NCI-H2227 treated with DMSO at 0.1 percent for 48 hours (cell line): Measurements from ENCODE around the gene SF3B3.

Experiments used
- DNase-seq: peaks from one replicate; lab custom pipeline; 2025; lab: John Stamatoyannopoulos, UW

The SF3B3 gene

DNA sequence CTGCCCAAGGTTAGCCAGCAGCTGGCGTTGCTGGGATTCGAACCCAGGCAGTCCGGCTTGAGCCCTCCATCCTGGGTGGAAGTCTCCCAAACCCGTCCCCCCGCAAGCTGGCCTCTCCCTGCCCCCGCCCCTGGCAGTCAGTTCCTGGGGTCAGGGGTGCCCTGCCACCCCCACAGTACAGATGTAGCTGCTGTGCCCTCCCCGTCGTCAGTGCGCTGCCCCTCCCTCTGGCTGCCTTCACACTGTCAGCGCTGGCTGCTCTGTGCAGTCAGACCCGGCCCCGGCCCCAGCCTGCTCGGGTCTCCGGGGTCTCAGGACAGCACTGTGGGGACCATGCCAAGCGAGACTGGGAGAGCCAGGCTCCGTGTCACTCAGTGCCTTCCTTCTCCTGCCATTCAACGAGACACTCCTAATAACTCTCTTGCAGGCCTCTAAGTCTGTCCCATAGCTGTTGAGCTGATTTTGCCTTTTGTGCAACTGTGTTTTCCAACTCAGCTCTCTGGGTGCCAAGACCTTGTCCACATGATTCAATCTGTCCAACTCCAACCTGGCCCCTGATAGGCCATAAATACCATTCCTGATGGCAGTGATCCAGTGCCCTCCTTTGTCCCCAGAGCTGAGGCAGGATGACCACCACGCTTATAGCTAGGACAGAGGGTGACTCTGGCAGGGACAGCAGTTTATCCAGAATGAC lies 67.3 kb downstream of the SF3B3 start:
- no peak for DNase-seq

DNA sequence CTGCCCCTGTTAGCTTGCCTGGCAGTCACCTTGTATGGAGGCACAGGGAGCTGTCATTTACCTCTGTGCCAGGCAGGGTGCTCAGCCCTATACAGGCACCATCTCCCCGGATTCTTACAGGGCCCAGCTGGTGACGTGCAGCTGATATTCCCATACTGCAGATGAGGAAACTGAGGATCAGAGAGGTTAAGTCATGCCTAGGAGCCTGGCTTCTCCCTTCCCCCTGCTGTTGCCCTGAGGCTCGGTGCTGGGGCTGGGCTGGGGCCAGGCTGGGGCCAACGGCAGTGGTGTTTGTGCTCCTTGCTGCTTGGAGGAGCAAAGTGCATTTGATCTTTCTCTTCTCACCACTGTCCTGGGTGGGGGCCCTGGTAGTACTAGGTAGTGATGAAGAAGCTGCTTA lies 68.0 kb downstream of the SF3B3 start:
- no peak for DNase-seq

GRCh38 chr16:70592106-70592571 lies 68.5 kb downstream of the SF3B3 start:
- DNase-seq, result no peak

GRCh38 chr16:70593544-70593943 lies 69.9 kb downstream of the SF3B3 start:
- DNase-seq, result no peak

GRCh38 chr16:70594569-70594968 lies 71.0 kb downstream of the SF3B3 start:
- no peak for DNase-seq

DNA sequence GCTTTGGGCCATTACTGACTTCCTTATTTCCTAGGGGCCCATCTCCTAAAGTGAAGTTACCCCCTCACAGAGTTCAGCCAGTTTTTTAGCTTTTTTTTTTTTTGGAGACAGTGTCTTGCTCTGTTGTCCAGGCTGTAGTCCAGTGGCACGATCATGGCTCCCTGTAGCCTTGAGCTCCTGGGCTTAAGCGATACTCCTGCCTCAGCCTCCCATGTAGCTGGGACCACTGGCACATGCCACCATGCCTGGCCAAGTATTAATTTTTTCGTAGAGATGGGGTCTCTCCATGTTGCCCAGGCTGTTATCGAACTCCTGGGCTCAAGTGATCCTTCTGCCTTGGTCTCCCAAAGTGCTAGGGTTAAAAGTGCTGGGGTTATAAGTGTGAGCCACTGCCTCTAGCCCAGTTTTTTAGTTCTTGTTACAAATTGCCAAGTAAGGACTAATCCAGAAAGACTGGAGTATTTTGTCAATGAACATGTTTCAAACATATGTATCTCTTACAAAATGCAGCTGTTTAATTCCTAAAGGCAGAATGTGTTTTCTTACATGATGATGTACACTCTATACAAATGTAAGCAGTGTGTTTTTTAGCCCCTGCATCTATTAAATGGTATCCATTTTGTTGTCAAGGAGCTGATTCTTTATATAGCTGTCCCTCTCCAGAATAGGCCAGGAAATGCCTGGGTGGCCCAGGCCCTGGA lies 73.7 kb downstream of the SF3B3 start:
- DNase-seq, result no peak

DNA sequence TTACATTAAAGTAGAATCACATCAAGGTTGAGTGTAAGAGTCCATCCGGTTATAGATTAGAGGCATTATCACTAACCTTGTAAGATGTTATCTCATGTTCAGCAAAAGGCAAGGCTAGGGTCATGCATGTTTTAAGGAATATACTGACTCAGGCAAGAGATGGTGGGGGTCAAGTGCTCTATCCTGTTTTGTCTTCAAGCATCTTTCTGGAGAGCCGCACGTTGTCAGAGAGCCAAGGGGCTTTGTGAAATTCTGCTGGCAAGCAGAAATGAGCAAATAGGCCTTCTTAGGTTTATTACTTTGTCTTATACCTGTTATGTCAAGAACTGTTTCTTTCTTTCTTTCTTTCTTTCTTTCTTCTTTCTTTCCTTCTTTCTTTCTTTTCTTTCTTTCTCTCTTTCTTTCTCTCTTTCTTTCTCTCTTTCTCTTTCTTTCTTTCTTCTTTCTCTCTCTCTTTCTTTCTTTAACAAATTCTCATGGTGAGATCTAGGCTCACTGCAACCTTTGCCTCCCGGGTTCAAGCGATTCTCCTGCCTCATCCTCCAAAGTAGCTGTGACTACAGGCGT lies 75.4 kb downstream of the SF3B3 start:
- DNase-seq, result no peak

DNA sequence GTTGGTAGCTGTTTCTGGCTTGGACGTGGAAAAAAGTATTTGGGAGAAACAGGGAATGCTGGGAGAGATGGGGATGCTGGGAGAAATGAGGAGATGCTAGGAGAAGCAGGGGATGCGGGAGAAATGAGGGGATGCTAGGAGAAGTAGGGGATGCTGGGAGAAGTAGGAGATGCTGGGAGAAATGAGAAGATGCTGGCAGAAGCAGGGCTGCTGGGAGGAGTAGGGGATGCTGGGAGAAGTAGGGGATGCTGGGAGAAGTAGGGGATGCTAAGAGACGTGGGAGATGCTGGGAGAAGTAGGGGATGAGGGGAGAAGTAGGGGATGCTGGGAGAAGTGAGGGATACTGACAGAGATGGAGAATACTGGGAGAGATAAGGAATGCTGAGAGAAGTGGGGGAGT lies 77.1 kb downstream of the SF3B3 start:
- no peak for DNase-seq

- no peak for DNase-seq
Measured at GRCh38 chr16:70601576-70602575, 78.3 kb downstream of the SF3B3 start.

DNA sequence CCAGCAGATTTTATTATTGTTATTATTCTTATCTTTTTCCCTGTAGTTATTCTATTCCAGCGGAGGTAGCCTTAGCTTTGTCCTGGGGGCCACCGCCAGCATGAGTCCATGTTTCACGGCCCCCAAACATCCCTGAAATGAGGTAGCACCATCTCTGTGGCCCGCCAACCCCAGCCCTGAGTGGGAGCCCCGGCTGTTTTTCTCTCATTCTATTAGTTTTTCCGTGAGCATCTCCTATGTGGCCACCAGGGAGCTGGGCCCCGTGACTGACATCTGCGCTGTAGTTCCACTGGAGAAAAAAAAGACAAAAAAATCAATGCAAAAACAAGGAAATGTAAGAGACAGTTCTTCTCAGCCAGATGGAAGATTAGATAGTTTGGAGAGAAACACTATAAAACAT lies 79.2 kb downstream of the SF3B3 start:
- DNase-seq, result no peak

DNA sequence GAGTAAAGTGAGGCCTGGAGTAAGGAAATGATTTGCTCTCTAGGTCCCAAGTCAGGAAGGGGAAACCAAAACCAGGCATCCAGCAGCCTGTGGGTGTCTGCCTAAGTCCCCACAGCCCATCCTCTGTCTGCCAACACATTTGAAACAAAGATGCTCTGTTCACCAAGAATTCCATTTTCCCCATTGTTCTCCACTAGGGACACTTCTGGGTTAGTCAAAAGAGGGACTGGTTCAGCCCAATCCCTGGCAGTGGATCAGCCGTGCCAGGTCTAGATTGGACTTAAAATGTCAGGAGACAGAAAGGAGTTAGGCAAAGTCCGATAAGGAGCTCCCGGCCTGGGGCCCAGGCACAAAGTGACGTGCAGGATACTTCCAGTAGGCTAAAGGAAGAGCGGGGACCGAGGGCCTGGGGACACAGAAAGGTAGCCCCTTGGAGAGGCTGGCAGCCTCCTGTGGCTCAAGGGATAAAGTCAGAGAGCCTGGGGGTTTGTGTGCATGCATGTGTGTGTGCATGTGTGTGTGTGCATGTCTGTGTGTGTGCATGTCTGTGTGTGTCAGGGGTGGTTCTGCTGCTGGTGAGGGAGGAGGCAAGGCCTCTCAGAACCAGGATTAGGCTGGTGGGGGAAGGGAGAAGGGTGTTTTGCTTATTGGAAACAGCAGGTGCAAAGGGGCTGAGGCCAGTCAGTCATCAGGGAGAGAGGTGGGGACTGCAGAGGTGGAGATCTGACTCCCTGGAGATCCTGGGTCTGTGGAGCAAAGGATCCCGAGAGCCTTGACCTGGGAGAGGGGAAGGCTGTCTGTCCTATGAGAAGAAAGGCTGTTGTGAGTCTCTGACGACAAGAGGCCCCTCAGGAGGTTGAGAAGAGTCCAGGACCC lies 81.0 kb downstream of the SF3B3 start:
- DNase-seq, result no peak

DNA sequence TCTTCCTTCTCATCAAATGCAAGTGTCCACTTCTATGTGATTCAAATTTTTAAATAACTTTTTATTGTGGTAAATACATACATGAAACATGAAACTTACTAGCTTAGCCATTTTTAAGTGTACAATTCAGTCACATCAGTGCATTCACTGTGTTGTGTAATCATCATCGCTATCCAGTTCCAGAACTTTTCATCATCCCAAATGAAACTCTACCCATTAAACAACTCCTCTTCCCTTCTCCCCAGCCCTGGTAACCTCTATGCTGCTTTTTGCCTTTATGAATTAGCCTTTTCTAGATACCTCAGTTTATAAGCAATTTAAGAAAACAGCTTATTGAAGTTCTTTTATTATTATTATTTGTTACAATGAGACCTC lies 81.7 kb downstream of the SF3B3 start:
- no peak for DNase-seq

GRCh38 chr16:70608521-70608920 lies 84.9 kb downstream of the SF3B3 start:
- no peak for DNase-seq

GRCh38 chr16:70610273-70611223 lies 86.9 kb downstream of the SF3B3 start:
- DNase-seq, result no peak

- DNase-seq, result no peak
Measured at GRCh38 chr16:70611224-70611598, 87.6 kb downstream of the SF3B3 start.

- no peak for DNase-seq
Measured at GRCh38 chr16:70611785-70612303, 88.2 kb downstream of the SF3B3 start.

- no peak for DNase-seq
Measured at GRCh38 chr16:70612931-70613330, 89.3 kb downstream of the SF3B3 start.

DNA sequence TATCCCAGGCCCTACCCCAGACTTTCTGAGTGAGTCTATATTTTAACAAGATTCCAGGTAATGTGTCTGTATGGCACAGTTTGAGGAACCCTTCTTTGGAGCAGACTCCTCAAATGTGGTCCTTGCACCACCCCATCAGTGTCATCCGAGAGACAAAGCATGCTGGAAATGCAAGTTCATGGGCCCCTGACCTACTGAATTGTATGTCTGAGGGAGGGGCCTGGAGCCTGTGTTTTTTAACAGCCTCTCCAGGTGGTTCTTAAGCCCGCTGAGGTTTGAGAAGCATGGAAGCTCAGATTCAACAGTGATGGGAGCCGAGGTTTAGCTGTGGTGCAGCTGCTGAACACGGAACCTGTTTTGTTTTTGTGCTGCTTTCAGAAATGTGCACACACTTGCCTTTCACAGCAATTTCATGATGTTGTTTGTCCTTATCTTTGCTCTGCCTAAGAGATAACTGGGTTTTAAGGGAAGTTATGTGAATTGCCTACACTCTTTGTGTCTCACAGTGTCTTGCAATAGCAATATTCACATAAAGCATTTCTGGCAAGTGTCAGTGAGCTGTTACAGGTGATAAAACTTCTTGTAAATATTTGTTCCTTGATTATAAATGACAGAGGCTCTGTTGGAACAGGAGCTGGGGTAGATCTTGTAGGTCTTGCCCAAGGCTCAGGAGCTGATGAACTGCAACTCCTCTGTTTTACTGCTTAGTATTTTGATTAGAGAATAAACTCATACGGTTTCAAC lies 90.8 kb downstream of the SF3B3 start:
- DNase-seq, result no peak

GRCh38 chr16:70615945-70616344 lies 92.3 kb downstream of the SF3B3 start:
- no peak for DNase-seq
